ENCODE measurements around the gene OGA. TPM values are rescaled to one million over a fixed set of nuclear protein-coding genes. Genes with fewer than 3 reads are reported as not detected.

OGA gene
- total and polyA plus RNA-seq, 9 of the 15 experiments (the other 6 are each of a cell fraction or from before 2014, with no cell fraction given) = 13.5 to 73.5 (median 59.5) TPM

GRCh38 chr10:101772017-101772894, 46.0 kb downstream of the OGA start:
- WGBS (ENCODE audit: insufficient coverage, low coverage, missing lambda C conversion rate) = 34% methylated on average over 3 of the region's 6 CpGs
- in situ Hi-C loops (cut with MboI) = no loop called here
- POLR2A ChIA-PET = interaction anchor here (0.7 to 1.6 kb wide), 10 partner anchors 10 to 191 kb away, joined by 3 to 5 read pairs (median 3); partner anchors contain the start of gene NPM3
- TF ChIP-seq HDGF (IDR thresholded peaks at IDR 0.05) = no peak
- no peak for TF ChIP-seq EP300 (IDR thresholded peaks at IDR 0.05; ENCODE audit: low read length)
- no peak for TF ChIP-seq IRF9 (tag; IDR thresholded peaks at IDR 0.05)
- TF ChIP-seq CXXC5 (CRISPR knock-in tag; IDR thresholded peaks at IDR 0.05) = no peak
- TF ChIP-seq SMARCA4 (IDR thresholded peaks at IDR 0.05) = no peak
- no peak for TF ChIP-seq MAFF (IDR thresholded peaks at IDR 0.05; ENCODE audit: low read length)
- no peak for TF ChIP-seq NFXL1 (CRISPR knock-in tag; IDR thresholded peaks at IDR 0.05)
- no peak for TF ChIP-seq RBM17 (IDR thresholded peaks at IDR 0.05; ENCODE audit: borderline replicate concordance, low read depth, low read length)
- no peak for TF ChIP-seq CREB5 (CRISPR knock-in tag; IDR thresholded peaks at IDR 0.05)
- TF ChIP-seq POLR2AphosphoS5 (IDR thresholded peaks at IDR 0.05; ENCODE audit: control insufficient read depth, insufficient read depth, low read depth, low read length) = no peak
- no peak for TF ChIP-seq SNIP1 (IDR thresholded peaks at IDR 0.05; ENCODE audit: low read depth)
- no peak for TF ChIP-seq ZNF12 (CRISPR knock-in tag; IDR thresholded peaks at IDR 0.05)
- TF ChIP-seq GATAD2B (IDR thresholded peaks at IDR 0.05; ENCODE audit: borderline replicate concordance) = no peak
- TF ChIP-seq ZKSCAN1 (IDR thresholded peaks at IDR 0.05; ENCODE audit: low read depth, low read length) = no peak
- TF ChIP-seq SMAD3 (CRISPR knock-in tag; conservative IDR thresholded peaks at IDR 0.05) = no peak
- no peak for TF ChIP-seq GABPB1 (CRISPR knock-in tag; IDR thresholded peaks at IDR 0.05)

More at GRCh38 chr10:101772017-101772894, 46.0 kb downstream of the OGA start:
- H3K4me2 ChIP-seq (ENCODE audit: insufficient read depth, low read length) = no peak overlapping the region
- H4K20me1 ChIP-seq (replicated peaks; ENCODE audit: control insufficient read depth, insufficient read depth, low read length) = 0 out of 2 replicates have a peak, but pooled peaks cover 5% of the 10 kb centered on the region
- intact Hi-C loops (cut with micrococcal nuclease) = no loop called here
- CTCF ChIA-PET (ENCODE audit: low intra/inter-chr PET ratio) = no interaction called here
- H3K9me3 ChIP-seq (replicated peaks; ENCODE audit: control insufficient read depth, insufficient read depth, low read depth, low read length) = no peaks in the 10 kb centered on the region
- BruUV-seq (replicated peaks) = no TSS peak
- no peak overlapping the region for H3K27ac ChIP-seq (ENCODE audit: extremely low read depth, low read depth, low read length)
- H3K79me2 ChIP-seq (ENCODE audit: control insufficient read depth, insufficient read depth, low read length) = no peaks in the 10 kb centered on the region
- no peak for FAIRE-seq
- no peak overlapping the region for H3K9ac ChIP-seq (ENCODE audit: insufficient read depth in 1 of 2, low read depth in 2 of 2, low read length in 2 of 2)
- no peak; the same call in 2 of the 3 replicates for ATAC-seq
- no peak for DNase-seq (ENCODE audit: extremely low read depth in 1 of 4, low spot score in 3 of 4)
- no peak overlapping the region for H2AFZ ChIP-seq (ENCODE audit: low read depth, low read length)
- no peaks in the 10 kb centered on the region for H3K9me1 ChIP-seq (ENCODE audit: control insufficient read depth, insufficient read depth, low read length)
- peaks cover 0 to 21% of the 10 kb centered on the region in 2 experiments; a peak in 2 of 5 replicates for H3K4me1 ChIP-seq (replicated peaks in 1 of 2; ENCODE audit: control insufficient read depth in 2 of 2, insufficient read depth in 2 of 2, low read length in 2 of 2)
- H3K4me3 ChIP-seq = no peak overlapping the region
- no peaks in the 10 kb centered on the region for H3K36me3 ChIP-seq (ENCODE audit: control insufficient read depth, insufficient read depth, low read length)
- peaks cover 6 to 23% of the 10 kb centered on the region in 2 experiments; a peak in 4 of 5 replicates for H3K27me3 ChIP-seq (ENCODE audit: control insufficient read depth in 2 of 2, insufficient read depth in 2 of 2, low read length in 2 of 2)

All from K562 (cell line).